Karpas-422 (cell line): ENCODE results near the gene DOP1B. TPM values are rescaled to one million over a fixed set of nuclear protein-coding genes. Genes with fewer than 3 reads are reported as not detected.

ENCODE experiments used
- DNase-seq: peaks from one replicate; pipeline ENCODE4 v3.0.0-alpha.2; 2015
- H2AFZ ChIP-seq: fragments of 200-600 bp; sonication (generic); 2 replicates; pipeline ENCODE4 v1.6.1; 2014; ENCODE audit warnings: antibody characterized with exemption, low read length, mixed read lengths
- H3K27ac ChIP-seq: fragments of 200-600 bp; sonication (generic); 2 replicates; pipeline ENCODE4 v1.5.1; 2014; ENCODE audit warnings: mild to moderate bottlenecking, low read length, moderate library complexity
- H3K27me3 ChIP-seq: fragments of 200-600 bp; sonication (generic); 2 replicates; pipeline ENCODE4 v1.6.1; 2014; ENCODE audit warnings: low read length, mixed read lengths
- H3K36me3 ChIP-seq: fragments of 200-600 bp; sonication (generic); 2 replicates; pipeline ENCODE4 v1.6.1; 2014; ENCODE audit warnings: low read length, mixed read lengths; ENCODE audit not compliant: insufficient read depth
- H3K4me1 ChIP-seq: fragments of 200-600 bp; sonication (generic); 2 replicates; pipeline ENCODE4 v1.6.1; 2014; ENCODE audit warnings: mild to moderate bottlenecking, low read length, mixed read lengths
- H3K4me2 ChIP-seq: fragments of 200-600 bp; sonication (generic); 2 replicates; pipeline ENCODE4 v1.6.1; 2014; ENCODE audit warnings: low read length, low read depth, mild to moderate bottlenecking; ENCODE audit not compliant: poor library complexity, severe bottlenecking
- H3K4me3 ChIP-seq: fragments of 200-600 bp; sonication (generic); 2 replicates; pipeline ENCODE4 v1.5.1; 2014; ENCODE audit warnings: mild to moderate bottlenecking, antibody characterized with exemption, low read length, mixed read lengths
- H3K79me2 ChIP-seq: fragments of 200-600 bp; sonication (generic); 2 replicates; pipeline ENCODE4 v1.6.1; 2014; ENCODE audit warnings: mild to moderate bottlenecking, low read length, mixed read lengths
- H3K9ac ChIP-seq: fragments of 200-600 bp; sonication (generic); 2 replicates; pipeline ENCODE4 v1.6.0; 2014; ENCODE audit warnings: low read length
- H3K9me2 ChIP-seq: fragments of 200-600 bp; sonication (generic), shearing (Covaris generic); replicated peaks from 2 replicates; pipeline ENCODE4 v1.6.0; 2014; ENCODE audit warnings: mild to moderate bottlenecking, low read length, moderate library complexity; ENCODE audit not compliant: insufficient read depth
- H3K9me3 ChIP-seq: fragments of 300-700, 200-600 bp; sonication (generic); 2 replicates; pipeline ENCODE4 v1.6.1; 2014; ENCODE audit warnings: low read length, mixed read lengths
- H4K20me1 ChIP-seq: fragments of 200-600 bp; sonication (generic); 2 replicates; pipeline ENCODE4 v1.6.1; 2014; ENCODE audit warnings: mild to moderate bottlenecking, antibody characterized with exemption, low read length, low read depth; ENCODE audit not compliant: insufficient read depth
- total RNA-seq: library from RNA; depleted of rRNA; stranded (reverse); fragments of >200 nt; shearing (Covaris generic); gene quantifications from 2 replicates; pipeline ENCODE4 v1.2.3, GENCODE V29; 2014; ENCODE audit warnings: low replicate concordance; rRNA removed

DOP1B gene
- 1.0 and 2.1 TPM in 2 replicates for total RNA-seq

GRCh38 chr21:36156815-36157670 lies at the start of gene DOP1B:
TSS of gene DOP1B (plus strand) at chr21:36156824. CDS start at chr21:36164734, 7,910 bp downstream.
- H4K20me1 ChIP-seq, result 0 out of 2 replicates have a peak, but pooled peaks cover 2% of the 10 kb centered on the region
- H2AFZ ChIP-seq, result peak within 1 kb of the TSS; percentile 98
- H3K27ac ChIP-seq, result no peak within 1 kb of the TSS
- peaks cover 9% of the 10 kb centered on the region for H3K4me1 ChIP-seq
- no peaks in the 10 kb centered on the region for H3K36me3 ChIP-seq
- no peaks in the 10 kb centered on the region for H3K79me2 ChIP-seq
- peak; percentile 48 for DNase-seq
- H3K4me2 ChIP-seq, result peak within 1 kb of the TSS; percentile 98
- no peaks in the 10 kb centered on the region for H3K9me2 ChIP-seq
- H3K9me3 ChIP-seq, result no peaks in the 10 kb centered on the region
- H3K27me3 ChIP-seq, result no peaks in the 10 kb centered on the region
- peak within 1 kb of the TSS; percentile 79 for H3K9ac ChIP-seq
- H3K4me3 ChIP-seq, result peak within 1 kb of the TSS; percentile 90

- Histone ChIP-seq H4K20me1 (no peaks in the 10 kb centered on the region), H3K36me3 (no peaks in the 10 kb centered on the region), H3K4me1 (no peaks in the 10 kb centered on the region), H3K79me2 (no peaks in the 10 kb centered on the region), H3K4me3 (no peak overlapping the region), H3K9ac (no peak overlapping the region), H3K27me3 (no peaks in the 10 kb centered on the region), H2AFZ (no peak overlapping the region), H3K9me3 (no peaks in the 10 kb centered on the region), H3K9me2 (no peaks in the 10 kb centered on the region), H3K4me2 (no peak overlapping the region), H3K27ac (no peak overlapping the region)
- DNase-seq, result peak; percentile 26
Measured at GRCh38 chr21:36109868-36110267, 46.8 kb upstream of the DOP1B start.

- H3K27me3 ChIP-seq, result no peaks in the 10 kb centered on the region
- H3K9me2 ChIP-seq, result no peaks in the 10 kb centered on the region
- no peak overlapping the region for H3K4me2 ChIP-seq
- H2AFZ ChIP-seq, result no peak overlapping the region
- no peaks in the 10 kb centered on the region for H3K4me1 ChIP-seq
- no peaks in the 10 kb centered on the region for H3K9me3 ChIP-seq
- no peaks in the 10 kb centered on the region for H3K79me2 ChIP-seq
- H3K4me3 ChIP-seq, result no peak overlapping the region
- no peak overlapping the region for H3K27ac ChIP-seq
- H4K20me1 ChIP-seq, result no peaks in the 10 kb centered on the region
- H3K9ac ChIP-seq, result no peak overlapping the region
- no peaks in the 10 kb centered on the region for H3K36me3 ChIP-seq
- DNase-seq, result peak; percentile 20
Measured at GRCh38 chr21:36111238-36111637, 45.4 kb upstream of the DOP1B start.

- no peaks in the 10 kb centered on the region for H3K4me1 ChIP-seq
- no peaks in the 10 kb centered on the region for H3K9me2 ChIP-seq
- H3K27ac ChIP-seq, result no peak overlapping the region
- H3K9ac ChIP-seq, result no peak overlapping the region
- H3K4me3 ChIP-seq, result no peak overlapping the region
- H4K20me1 ChIP-seq, result no peaks in the 10 kb centered on the region
- H2AFZ ChIP-seq, result no peak overlapping the region
- H3K36me3 ChIP-seq, result no peaks in the 10 kb centered on the region
- DNase-seq, result peak; percentile 28
- H3K4me2 ChIP-seq, result no peak overlapping the region
- no peaks in the 10 kb centered on the region for H3K79me2 ChIP-seq
- no peaks in the 10 kb centered on the region for H3K27me3 ChIP-seq
- H3K9me3 ChIP-seq, result no peaks in the 10 kb centered on the region
Measured at GRCh38 chr21:36113647-36114428, 42.8 kb upstream of the DOP1B start.

- Histone ChIP-seq H3K4me1 (no peaks in the 10 kb centered on the region), H3K36me3 (no peaks in the 10 kb centered on the region), H3K4me3 (no peak overlapping the region), H3K9ac (no peak overlapping the region), H3K9me2 (no peaks in the 10 kb centered on the region), H3K27me3 (no peaks in the 10 kb centered on the region), H3K9me3 (no peaks in the 10 kb centered on the region), H3K79me2 (no peaks in the 10 kb centered on the region), H4K20me1 (no peaks in the 10 kb centered on the region), H3K27ac (no peak overlapping the region), H2AFZ (no peak overlapping the region), H3K4me2 (no peak overlapping the region)
- peak; percentile 27 for DNase-seq
Measured at GRCh38 chr21:36115138-36115730, 41.4 kb upstream of the DOP1B start.

- Histone ChIP-seq H3K4me1 (no peaks in the 10 kb centered on the region), H2AFZ (no peak overlapping the region), H3K36me3 (no peaks in the 10 kb centered on the region), H3K27me3 (no peaks in the 10 kb centered on the region), H3K79me2 (no peaks in the 10 kb centered on the region), H3K4me2 (no peak overlapping the region), H3K9me3 (no peaks in the 10 kb centered on the region), H4K20me1 (no peaks in the 10 kb centered on the region), H3K9me2 (no peaks in the 10 kb centered on the region), H3K9ac (no peak overlapping the region), H3K4me3 (no peak overlapping the region), H3K27ac (no peak overlapping the region)
- DNase-seq, result no peak
Measured at GRCh38 chr21:36117286-36117741, 39.3 kb upstream of the DOP1B start.

- Histone ChIP-seq H3K9ac (no peak overlapping the region), H3K4me3 (no peak overlapping the region), H3K27me3 (no peaks in the 10 kb centered on the region), H3K4me2 (no peak overlapping the region), H3K4me1 (no peaks in the 10 kb centered on the region), H3K9me3 (no peaks in the 10 kb centered on the region), H3K9me2 (no peaks in the 10 kb centered on the region), H4K20me1 (no peaks in the 10 kb centered on the region), H2AFZ (no peak overlapping the region), H3K36me3 (no peaks in the 10 kb centered on the region), H3K79me2 (no peaks in the 10 kb centered on the region), H3K27ac (no peak overlapping the region)
- DNase-seq, result peak; percentile 20
Measured at GRCh38 chr21:36120304-36120888, 36.2 kb upstream of the DOP1B start.
